Non-pigmented ciliary epithelial cell (primary cell): ENCODE measurements around the gene SIGLECL1.

Experiments
- DNase-seq: peaks from one replicate; pipeline ENCODE4 v3.0.0-alpha.2; 2010; ENCODE audit warnings: low read depth

The SIGLECL1 gene

DNA sequence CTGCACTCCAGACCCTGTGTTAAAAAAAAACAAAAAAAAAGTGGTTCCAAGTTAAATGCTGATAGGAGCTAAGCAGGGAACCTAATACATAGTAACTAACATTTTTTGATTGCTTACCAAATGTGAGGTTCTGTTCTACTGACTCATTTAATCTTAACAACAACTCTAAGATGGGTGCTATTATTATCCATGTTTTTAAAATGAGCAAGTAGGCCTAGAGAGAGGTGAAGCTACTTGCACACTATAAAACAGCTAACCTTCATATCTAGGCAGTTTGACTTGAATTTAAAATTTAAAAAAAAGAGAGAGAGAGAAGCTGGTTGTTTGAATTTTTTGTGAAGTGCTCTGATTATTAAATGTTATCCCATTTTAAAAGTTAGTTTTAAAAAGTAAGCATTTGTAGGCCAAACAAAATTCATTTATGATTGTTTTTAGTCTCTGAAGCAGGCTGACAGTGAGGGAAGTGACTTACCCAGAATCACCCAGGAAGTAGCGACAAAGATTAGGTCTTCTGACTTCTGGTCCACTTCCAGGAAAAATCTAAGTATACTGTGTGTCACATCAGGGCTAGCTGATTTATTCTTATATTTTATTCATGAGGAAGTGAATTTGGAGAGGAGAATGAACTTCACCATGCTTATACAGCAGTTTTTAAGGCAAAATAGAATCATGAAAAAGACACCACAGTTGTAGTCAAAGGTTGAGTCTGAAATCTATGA lies 2.4 kb downstream of the SIGLECL1 start:
- no peak for DNase-seq

DNA sequence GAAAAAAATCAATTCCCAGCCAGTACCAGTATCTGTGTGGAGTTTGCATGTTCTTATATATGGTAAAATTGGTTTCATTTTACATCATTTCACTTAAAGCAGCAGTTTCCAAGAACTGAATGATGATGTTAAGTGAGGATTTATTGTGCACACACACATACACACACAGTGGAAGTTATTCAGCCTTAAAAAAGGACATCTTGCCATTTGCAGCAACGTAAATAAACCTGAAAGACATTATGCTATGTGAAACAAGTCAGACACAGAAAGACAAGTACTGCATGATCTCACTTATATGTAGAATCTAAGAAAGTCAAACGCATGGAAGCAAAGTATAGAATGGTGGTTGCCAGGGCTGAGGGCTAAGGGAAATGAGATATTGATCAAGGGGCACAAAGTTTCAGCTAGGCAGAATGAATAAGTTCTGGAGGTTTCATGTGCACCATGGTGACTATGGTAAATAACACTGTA lies 5.3 kb downstream of the SIGLECL1 start:
- DNase-seq: no peak

DNA sequence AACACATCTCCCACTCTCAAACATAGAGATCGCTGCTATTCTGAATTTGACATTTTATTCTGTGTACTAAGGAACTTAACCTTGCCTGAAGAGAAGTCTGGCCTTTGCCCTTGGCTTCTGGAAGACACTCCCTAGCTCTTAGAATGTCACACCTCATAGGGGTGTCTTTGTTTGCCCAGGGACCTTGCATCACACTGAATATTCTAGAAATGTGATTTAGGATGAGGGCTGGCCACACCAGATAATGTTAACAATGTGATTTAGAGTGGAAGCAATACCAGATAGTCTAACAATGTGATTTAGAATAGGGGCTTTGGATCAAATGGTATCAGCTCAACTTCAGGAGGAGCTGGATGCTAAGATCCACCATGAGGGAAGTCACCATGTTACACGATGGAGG lies 6.6 kb downstream of the SIGLECL1 start:
- no peak for DNase-seq

DNA sequence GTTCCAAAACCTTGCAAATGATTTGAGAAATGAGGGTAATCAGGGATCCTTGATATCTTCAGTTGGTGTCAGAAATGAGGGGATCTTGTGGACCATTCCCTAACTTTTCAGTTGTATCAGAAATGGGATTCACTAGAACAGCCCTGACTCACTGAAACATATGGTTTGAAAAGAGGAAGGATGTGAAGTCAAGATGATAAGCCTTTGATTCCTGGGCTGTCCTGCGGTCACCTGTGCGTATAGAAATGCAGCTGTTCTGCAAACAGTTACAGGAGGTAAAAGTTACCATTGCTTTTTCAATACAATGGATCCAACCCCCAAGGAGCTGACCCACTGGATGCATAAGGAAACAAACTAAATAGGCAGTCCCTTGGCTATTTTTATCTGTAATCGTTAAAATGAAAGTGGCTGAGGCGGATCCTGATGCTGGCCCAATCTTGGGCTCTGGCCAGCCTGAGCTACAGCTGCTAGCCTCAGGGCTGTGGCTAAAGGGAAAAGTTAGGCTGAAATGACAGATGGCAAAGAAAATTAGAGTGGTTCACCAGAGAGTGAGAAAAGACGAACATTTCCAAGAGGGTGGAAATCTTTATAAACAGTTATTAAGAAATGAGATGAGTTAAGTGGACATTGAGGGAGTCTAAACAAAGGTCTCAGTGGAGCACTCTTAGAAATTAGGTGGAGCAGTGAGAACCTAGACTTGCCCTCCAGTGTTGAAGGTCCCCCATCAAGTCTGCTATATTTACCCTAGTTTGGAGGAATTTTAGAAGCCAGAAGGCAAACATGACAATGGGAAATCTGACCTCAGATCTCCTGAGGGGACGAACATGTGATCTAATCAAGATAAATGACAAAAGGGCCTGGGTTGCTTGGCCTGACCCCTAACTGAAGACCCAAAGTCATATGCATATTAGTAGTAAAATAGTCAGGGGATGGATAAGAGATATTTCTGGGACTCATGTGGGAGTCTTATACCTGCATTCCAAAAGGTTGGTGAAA lies 7.6 kb downstream of the SIGLECL1 start:
- DNase-seq: no peak

DNA sequence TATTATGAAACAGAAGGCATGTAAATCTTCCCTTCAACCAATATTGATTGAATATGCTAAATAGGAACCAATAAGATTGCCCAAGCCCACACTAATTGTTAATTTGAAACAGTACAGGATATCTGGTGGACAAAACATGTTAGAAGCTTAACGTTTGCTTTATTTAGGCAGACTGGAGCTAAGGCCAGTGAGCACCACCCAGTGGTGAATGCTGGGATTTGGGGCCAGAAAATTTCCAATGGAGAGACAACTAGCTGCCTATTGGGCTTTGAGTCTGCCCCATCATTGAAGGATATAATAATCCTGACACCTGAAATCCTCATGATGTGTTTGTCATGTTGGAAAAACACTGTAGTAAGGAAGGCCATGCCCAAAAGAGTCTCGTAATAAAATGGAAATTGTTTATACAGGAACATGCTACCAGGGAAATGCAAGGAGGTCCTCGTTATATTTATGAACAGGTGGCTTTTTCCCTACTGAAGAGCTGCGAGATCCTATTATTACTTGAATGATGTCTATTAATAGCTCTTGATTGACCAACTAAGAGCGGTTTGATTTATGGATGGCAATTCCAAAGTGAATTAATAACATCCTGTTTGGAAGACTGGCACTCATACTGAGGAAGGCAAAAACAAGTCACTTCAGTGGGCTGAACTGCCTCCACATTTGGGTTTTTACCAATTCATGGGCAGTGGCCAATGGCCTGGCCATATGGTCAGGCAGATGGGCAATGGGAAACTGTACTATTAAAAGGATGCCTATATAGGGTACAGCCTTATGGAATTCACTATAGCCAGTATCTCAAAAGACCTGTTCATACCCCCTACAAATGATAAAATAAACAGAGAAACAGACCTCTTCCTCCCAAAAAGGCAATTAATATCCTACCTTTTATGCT lies 8.7 kb downstream of the SIGLECL1 start:
- DNase-seq: no peak

DNA sequence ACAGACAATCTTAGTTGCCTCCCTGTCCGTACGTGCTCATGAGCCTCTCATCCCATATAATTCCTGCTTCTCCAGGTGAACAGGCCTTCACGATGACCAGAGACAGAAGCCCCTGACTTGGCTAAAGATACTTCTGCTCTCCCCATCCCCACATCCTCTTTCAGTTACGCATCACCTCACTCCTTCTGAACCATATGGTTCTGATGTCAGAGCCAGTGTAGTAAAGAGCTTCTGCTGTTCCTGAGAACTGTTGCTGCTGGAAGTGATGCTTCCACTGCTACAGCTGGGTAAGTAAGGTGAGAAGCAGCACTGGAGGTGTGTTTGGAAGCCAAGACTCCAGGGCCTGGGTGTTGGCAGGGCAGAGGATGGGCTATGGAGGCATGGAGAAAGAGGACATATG lies 12.9 kb downstream of the SIGLECL1 start:
- DNase-seq: no peak

DNA sequence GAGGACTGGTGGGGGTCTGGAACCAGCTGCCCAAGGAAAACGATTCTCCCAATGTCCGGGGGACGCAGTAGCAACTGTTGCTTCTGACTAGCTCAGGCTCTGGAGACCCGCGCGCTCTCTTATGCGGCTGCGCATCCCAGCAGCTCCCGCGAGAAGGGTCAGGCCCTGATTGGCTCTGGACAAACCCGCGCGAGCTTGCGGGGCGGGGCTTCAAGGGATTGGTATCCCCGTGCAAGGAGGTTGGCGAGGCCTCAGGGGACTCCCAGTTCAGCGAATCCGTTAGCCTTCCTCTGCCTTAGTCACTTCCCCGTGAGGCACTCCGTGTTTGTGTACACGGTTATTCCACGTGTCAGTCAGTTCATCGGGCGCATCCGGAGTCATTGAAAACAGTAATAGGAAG lies 20.2 kb downstream of the SIGLECL1 start:
- DNase-seq: no peak

DNA sequence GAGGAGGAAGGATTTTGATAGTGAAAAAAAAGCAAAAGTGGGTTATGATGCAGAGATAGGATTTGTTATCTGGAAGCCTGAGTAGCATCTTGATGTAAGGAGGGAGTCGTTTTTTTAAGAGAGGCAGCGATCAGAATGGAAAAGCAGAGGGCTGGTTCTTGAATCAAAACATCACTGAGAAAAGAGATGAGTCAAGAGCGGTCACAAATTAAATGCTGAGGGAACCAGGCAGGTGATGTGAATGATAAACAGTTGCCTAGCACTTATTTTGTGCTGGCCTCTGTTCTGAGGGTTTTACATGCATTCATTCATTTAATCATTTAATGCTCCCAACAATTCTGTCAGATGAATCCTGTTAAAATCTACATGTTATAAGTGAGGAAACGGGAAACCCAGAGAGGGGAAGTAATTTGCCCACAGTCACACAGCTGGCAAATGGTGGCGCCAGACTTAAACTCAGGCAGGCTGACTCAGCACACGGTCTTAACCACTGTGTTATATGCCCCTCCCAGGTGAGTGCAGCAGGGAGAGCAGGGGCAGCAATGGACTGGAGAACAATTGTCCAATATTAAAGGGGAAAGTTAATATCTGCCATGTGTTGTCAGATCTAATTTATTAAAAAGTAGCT lies 21.4 kb downstream of the SIGLECL1 start:
- no peak for DNase-seq

DNA sequence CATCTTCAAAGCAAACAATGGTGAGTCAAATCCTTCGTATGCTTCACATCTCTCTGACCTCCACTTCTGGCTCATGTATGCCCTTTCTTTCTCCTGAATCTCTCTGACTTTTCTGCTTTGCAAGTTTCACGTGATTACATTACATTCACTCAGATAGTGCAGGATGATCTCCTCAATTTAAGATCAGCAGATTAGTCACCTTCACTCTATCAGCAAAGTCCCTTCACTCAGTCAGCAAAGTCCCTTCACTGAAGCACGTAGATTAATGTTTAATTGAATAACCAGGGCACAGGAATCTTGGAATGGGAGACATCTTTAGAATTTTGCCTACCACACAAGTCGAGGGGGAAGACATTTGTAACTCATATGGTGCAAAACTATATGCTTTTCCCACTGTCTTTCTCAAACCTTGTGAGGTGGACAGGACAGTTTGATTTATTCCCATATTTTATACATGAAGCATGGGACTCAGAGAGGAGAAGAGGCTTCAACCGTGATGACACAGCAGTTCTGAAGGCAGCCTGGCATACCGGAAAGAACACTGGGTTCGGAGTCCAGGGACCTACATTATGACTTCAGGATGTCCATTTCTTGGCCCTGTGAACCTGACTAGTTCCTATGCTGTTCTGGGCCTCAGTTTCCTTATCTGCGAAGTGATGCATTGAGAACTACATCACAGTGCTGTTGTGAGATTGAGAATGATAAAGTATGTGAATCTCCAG lies 23.3 kb downstream of the SIGLECL1 start:
- DNase-seq: no peak

DNA sequence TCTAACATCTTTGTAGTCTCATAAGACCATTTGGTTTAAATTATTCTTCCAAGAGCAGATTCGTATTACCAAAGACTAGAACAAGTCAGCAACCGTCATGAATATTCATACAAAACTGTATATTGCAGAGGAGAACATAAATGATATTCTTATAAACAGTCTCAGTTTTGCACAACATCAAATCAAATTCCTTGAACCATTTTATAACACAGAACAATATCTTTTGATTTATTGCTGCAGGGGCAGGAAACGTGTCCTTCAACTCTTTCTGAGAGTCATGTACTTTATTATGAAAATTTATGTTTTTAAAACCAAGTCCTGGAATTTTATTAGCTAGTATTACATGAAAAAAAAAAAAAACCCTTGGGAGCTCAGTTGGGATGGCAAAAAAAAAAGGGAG lies 26.2 kb downstream of the SIGLECL1 start:
- DNase-seq: no peak

DNA sequence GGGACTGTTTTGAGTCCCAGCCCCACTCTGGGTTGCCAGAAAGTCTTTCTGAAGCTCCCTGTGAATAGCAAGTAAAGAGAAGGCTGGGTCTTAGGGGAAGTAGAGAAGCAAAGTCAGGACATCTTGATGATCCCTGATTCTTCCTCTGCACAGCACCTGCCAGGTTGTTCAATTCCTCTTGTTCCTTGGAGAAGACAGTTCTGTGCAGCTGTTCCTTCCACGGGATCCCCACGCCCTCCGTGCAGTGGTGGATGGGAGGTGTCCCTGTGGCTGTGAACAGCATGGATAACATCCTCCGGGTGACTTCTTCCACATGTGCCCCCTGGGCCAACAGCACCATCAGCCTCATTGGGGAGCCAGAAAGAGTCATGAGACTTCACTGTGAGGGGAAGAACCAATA lies 31.5 kb downstream of the SIGLECL1 start:
- DNase-seq: no peak

DNA sequence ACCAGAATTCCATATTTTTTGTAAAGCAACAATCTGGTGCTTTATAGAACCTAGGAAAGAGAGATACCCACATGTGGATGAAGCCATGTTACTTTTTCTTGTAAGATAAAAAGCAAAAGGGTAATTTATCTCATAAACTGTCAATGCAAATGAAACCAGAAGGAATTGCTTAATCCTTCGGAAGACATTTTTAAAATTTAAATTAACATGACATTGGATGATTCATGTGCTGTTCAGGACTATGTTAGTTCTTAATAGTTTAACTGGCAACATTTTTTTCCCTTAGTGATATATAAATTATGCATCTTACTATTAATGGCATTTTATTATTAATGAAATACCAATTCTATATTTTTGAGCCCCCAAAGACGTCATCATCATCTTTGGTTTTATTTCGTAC lies 34.8 kb downstream of the SIGLECL1 start:
- DNase-seq: no peak

DNA sequence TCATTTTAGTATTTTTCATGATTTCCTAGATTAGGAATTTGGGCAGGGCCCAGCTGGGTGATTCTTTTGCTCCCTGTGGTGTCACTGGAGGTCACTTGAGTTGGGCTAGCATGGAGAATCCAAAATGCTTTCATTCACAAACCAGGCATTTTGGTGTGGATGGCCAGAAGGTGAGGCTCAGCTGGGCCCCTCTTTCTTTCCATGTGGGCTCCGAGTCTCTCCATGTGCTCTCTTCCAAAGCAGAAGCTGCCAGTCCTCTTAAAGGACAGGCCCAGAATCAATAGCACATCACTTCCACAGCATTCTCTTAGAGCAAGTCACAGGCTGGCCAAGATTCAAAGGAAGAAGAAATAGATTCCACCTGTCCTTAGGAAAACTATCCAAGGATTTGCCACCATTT lies 38.8 kb downstream of the SIGLECL1 start:
- DNase-seq: no peak

DNA sequence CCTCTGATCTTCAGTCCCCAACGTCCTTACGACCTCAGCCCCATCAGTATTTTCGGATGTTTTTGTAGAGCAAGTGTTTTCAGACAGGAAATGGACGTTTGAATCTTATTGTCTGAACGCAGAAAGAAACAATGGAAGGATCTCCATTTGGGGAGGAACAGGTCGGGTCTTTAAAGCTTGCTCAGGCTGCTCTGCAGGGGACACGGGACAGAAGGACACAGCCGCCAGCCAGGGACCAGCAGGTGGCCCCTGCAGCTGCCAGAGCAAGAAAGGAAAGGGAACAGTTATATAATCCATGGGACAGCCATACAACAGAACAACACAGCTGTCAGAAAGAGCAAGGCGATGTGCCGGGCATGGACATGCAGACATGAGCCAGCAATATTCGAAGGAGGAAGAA lies 42.1 kb downstream of the SIGLECL1 start:
- DNase-seq: no peak

DNA sequence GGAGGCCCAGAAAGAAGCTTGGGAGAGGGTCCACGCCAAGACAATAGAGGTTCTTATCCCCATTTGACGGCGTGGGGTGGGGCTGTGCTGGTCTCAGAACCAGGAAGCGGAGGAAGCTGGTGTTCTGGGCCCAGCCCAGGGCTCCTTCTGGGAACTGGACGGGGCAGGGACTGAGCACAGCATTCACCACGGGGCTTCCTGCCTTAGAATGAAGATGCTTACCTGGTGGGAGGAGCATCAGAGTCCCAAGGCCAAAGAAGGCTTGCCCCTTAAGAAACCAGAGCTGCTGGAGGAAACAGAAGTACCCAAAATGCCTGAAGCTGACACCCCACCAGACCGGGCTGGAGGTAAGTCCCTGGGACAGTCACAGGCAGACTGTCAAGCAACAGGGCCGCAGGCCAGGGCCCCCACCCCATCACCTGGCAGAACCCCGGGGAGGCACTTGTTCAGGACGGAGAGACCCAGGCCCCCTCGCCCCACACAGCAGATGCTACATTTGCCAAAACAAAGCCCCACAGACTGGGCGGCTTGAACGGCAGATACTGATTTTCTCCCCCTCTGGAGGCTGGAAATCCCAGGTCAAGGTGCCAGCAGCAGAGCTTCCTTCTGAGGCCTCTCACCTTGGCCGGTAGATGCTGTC lies 42.8 kb downstream of the SIGLECL1 start:
- no peak for DNase-seq

DNA sequence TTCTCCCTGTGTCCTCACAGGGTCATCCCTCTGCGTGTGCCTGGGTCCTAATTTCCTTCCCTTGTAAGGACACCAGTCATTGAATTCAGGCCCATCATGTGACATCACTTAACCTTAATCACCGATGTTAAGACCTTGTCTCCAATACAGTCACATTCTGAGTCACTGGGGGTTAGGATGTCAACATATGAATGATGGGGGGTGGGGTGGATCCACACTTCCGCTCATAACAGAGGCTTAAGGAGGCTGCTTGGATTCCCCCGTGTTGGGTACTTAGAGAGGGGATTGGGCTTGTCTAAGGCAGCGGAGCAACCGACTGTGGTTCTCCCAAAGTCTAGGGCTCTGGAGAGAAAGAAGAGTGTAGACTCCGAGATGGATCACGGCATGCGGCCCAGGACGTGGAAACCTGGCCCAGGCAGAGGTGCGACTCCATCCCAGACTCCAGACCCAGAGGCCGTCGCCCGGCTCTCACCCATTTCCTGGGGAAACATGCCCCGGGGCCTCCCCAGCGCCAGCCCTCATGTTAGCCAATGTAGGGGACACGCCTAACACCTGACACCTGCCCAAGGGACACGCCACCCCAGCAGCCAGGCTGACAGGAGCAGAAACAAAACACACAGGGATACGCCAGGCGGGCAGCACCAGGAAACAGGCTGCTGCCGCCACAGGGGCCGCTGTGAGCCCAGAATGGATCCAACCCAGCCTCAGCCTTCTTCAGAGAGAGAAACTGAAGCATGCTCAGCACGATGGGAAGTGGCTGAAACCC lies 43.5 kb downstream of the SIGLECL1 start:
- no peak for DNase-seq

DNA sequence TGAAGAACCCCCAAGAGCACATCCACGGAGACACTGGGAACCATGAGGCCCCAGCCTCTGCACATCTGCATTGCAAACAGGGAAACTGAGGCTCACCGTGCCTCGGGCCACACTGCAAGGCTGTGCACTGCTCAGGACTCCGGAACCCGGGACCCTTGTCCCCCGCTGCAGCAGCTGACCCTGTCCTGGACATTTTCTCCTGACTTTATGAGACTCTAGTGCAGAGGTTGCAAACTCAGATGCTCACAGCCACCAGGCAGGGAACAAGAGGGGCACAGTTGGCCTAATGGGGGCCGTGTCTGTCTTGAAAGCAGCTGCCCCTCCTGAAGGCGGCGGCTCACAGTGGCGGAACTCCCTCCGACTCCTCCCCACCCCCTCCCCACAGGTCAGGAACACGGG lies 44.1 kb downstream of the SIGLECL1 start:
- DNase-seq: no peak

DNA sequence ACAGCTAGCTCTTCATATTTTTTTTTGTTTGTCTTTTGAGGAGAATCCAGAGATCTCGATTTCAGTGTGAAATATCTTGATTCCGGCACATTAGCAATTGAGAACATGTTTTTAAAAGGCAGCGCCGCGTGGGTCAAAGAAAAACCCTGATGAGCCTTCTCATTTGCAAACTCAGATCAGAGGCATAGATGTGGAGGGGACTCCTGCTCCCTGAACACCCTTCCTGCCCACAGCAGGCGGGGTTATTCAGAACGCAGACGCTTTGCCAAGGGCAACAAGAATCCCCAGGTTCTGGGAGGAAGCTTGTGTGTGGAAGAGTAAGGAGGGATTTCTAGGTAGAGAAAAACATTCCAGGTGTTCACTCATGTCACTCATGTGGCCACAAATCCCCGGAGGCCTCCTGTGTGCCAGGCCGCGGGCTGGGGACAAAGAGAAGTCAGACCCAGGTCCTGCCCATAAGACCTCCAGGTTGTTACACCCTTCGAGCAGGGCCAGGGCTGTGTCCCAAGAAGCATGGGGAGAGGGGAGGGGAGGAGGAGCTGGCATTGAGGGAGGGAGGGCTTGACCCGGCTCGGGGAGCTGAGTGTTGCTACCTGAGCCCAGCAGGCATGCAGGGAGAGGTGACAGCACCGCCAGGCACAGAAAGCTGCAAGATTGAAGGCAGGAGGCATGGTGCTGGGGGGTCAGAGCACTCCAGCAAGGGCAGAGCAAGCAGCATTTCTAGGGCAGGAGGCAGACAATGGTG lies 44.7 kb downstream of the SIGLECL1 start:
- no peak for DNase-seq
